ENCODE data around the gene CUX1.

GRCh38 chr7:101948650-101949049 is 131.2 kb downstream of the CUX1 start:
- no peak for TF ChIP-seq POLR2AphosphoS5 (IDR thresholded peaks at IDR 0.05; ENCODE audit: low read depth)
- TF ChIP-seq, protein P1, sequence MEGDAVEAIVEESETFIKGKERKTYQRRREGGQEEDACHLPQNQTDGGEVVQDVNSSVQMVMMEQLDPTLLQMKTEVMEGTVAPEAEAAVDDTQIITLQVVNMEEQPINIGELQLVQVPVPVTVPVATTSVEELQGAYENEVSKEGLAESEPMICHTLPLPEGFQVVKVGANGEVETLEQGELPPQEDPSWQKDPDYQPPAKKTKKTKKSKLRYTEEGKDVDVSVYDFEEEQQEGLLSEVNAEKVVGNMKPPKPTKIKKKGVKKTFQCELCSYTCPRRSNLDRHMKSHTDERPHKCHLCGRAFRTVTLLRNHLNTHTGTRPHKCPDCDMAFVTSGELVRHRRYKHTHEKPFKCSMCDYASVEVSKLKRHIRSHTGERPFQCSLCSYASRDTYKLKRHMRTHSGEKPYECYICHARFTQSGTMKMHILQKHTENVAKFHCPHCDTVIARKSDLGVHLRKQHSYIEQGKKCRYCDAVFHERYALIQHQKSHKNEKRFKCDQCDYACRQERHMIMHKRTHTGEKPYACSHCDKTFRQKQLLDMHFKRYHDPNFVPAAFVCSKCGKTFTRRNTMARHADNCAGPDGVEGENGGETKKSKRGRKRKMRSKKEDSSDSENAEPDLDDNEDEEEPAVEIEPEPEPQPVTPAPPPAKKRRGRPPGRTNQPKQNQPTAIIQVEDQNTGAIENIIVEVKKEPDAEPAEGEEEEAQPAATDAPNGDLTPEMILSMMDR (IDR thresholded peaks at IDR 0.05; ENCODE audit: insufficient read depth, low read length) = no peak
- no peak for TF ChIP-seq REST (IDR thresholded peaks at IDR 0.05; ENCODE audit: insufficient replicate concordance, low read depth)
- no peak for TF ChIP-seq GABPA (IDR thresholded peaks at IDR 0.05; ENCODE audit: low read depth)
- TF ChIP-seq SPI1 (IDR thresholded peaks at IDR 0.05; ENCODE audit: borderline replicate concordance, low read depth) = no peak

Measured in HL-60 (cell line).